ENCODE data around the gene POU2F2.
A peak's percentile ranks its signal among the peaks of the same experiment; 100 is the strongest.

The POU2F2 gene

GRCh38 chr19:42129399-42130253, 2.6 kb downstream of the POU2F2 start:
- DNase-seq = peak in 30 of 56 donors; percentile 4 to 59 (median 16)

GRCh38 chr19:42126574-42126973, 5.7 kb downstream of the POU2F2 start:
- DNase-seq = no peak

GRCh38 chr19:42125536-42125935, 6.7 kb downstream of the POU2F2 start:
- DNase-seq = no peak

- peak in 1 of 56 donors; percentile 3 for DNase-seq
Observed at GRCh38 chr19:42124386-42124901, 7.8 kb downstream of the POU2F2 start.

GRCh38 chr19:42123765-42124164, 8.5 kb downstream of the POU2F2 start:
- DNase-seq = no peak

GRCh38 chr19:42122691-42123607, 9.3 kb downstream of the POU2F2 start:
- no peak for DNase-seq

GRCh38 chr19:42121656-42122069, 10.6 kb downstream of the POU2F2 start:
- DNase-seq = peak in 27 of 56 donors; percentile 2 to 52 (median 18)

- DNase-seq = no peak
Observed at GRCh38 chr19:42121036-42121621, 11.1 kb downstream of the POU2F2 start.

- no peak for DNase-seq
Observed at GRCh38 chr19:42120276-42120980, 11.8 kb downstream of the POU2F2 start.

DNA sequence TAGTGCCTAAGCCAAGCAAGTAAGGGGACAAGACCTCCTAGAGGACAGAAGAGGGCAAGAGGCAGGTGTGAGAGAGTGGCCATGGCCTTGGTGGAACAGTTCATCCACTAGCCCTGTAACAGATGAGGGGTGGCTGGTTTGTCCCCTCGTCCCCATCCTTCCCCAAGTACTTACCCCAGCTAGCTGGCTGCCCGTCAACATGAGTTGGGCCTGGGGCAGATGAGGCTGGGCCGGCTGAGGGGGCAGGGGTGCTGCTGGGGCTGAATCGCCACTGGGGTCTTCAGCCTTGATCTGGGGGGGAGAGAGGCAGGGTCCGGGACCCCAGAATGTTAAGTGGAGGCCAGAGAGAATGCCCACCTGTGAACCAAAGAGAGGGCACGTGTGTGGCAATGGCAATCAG, 15.2 kb downstream of the POU2F2 start:
- no peak for DNase-seq

DNA sequence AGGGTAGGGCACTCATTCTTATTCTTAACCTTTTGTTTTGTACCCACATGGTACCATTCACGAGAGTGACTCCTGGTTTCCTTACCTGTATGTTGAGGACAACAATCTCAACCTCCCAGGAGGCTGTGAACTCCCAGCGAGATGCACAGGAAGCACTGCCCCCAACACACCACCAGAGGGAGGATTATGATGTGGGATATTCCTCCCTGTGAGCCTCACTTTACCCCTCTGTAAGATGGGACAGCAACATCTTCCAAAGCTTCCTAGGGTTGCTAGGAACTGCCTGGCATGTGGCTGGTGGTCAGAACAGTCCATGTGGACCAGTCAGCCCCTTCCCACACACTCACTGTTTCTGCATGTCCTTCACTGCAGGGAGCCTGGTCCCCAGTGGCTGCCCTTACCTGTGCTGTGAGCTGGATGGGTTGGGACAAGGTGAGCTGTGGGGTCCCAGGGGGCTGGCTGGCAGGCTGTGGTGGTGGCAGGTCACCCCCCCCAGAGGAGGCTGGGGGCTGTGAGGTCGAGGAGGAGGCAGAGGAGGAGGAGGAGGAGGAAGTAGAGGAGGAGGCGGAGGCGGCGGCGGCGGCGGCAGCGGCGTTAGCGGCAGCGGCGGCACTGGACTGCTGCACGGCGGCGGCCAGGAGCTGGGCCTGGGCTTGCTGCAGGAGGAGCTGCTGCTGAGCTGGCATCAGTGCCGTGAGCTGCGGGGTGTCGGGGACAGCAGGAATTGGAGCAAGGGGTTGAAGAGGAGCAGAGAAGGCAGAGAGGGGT, 15.8 kb downstream of the POU2F2 start:
- no peak for DNase-seq

DNA sequence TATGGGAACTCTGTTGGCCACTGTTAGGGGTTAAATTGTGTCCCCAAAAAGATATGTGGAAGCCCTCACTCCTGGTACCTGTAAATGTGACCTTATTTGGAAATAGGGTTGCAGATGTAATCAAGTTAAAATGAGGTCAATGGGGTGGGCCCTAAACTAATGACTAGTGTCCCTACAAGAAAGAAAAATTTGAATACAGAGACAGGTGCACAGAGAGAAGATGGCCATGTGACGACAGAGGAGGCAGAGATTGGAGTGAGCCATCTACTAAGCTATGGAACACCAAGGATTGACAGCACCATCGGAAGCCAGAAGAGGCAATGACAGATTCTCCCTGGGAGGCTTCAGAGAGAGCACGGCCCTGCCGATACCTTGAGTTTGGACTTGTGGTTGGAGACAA, 16.5 kb downstream of the POU2F2 start:
- DNase-seq = no peak

GRCh38 chr19:42115219-42115618, 17.0 kb downstream of the POU2F2 start:
- DNase-seq = no peak

DNA sequence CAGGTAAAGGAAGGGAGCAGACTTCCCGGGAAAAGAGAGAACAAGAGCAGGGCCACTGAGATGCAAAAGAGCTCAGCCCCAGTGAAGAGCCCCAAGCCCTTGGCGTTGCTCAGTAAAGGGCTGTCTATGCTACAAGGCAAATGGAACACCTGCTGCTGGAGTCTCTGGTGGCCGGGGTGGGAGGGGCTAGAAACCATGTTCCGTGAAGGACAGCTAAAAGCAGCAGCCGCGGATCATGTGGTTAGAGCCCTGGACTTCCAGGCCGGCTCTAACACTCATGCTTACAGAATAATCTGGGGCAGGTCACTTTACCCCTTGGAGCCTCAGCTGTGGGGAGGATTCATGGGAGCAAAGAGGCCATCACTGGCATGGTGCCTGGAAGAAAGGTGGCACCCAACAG, 17.8 kb downstream of the POU2F2 start:
- DNase-seq = no peak

DNA sequence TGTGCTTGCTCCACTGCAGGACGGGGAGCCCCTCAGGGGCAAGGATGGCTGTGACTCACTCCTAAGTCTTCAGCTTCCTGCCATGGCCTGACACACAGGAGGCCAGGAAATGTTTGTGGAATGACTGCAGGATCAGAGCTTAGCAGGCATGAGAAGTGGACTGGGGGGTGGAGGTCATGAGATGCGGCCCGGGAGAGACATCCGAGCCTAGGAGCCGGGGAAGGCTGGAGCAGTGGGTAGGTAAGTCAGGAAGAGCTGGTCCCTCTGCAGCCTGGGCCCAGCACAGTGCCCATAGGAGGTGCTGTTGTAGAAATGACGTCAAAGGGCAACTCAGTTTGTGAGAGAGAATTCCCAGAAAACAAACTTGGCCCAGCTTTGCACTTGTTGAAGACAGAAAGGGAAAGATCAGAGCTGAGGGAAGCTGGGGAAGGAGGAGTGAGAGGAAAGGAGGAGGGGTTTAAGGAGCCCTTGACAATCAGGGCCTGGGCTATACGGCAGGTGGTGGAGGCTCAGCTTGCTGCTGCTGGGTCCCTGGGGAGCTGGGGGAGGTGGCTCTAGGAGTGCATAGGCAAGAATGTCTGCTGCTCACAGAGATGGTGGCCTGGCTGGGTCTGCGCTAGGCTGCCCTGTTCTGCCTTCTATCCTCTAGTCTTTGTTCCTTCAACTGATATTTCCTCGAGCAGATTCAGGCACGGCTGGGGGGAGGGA, 18.5 kb downstream of the POU2F2 start:
- DNase-seq = no peak

DNA sequence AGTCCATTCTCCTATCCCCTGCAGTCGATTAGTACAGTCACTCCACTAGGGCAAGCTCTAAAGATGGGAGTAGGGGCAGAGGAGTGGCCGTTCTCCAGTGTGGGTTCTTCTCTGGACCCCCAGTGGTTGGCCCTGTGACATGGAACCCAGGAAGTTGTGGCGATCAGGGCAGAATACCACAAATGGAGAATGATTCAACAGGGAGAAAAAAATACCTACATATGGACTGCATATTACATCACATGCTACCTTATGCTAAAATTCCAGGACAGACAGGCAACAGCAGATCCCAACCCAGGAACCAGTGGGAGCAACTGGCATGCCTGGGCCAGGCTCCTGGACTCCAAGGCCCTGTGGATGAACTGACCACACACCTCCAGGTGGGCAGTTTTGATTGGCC, 20.4 kb downstream of the POU2F2 start:
- DNase-seq = no peak

- DNase-seq = no peak
Observed at GRCh38 chr19:42111384-42111783, 20.9 kb downstream of the POU2F2 start.

DNA sequence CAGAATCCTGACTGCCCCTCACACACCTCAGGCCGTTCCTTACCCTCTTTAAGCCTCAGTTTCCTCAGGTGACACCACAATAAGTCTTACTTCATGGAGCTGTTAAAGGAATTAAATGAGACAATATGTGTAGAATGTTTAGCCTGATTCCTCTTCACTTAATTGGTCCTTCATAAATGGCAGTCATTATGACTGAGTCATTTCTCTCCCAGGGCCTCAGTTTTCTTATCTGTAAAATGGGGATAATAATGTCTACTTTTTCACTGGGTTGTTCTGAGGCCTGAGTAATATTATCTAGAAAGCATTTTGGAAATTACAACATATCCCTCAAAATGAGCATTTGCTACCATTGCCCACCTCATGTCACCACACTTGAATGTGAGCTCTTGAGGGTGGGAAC, 21.6 kb downstream of the POU2F2 start:
- no peak for DNase-seq

DNA sequence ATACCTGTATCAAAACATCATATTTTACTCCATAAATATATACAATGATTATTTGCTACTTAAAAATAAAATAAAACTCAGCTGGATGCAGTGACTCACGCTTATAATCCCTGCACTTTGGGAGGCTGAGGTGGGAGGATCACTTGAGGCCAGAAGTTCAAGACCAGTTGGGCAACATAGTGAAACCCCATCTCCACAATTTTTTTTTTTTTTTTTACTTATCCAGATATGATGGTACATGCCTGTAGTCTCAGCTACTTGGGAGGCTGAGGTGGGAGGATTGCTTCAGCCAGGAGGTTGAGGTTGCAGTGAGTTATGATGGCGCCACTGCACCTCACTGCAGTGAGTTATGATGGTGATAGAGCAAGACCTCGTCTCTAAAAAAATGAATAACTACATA, 22.4 kb downstream of the POU2F2 start:
- no peak for DNase-seq

Data from nucleus accumbens (tissue), 56 donors.